Measurements from ENCODE around the gene DNAI1. TPM values are rescaled to one million over a fixed set of nuclear protein-coding genes. Genes with fewer than 3 reads are reported as not detected.

DNAI1 gene
- total and polyA plus RNA-seq, 2 of the 4 experiments (the other 2 are of a cell fraction) = not detected

DNA sequence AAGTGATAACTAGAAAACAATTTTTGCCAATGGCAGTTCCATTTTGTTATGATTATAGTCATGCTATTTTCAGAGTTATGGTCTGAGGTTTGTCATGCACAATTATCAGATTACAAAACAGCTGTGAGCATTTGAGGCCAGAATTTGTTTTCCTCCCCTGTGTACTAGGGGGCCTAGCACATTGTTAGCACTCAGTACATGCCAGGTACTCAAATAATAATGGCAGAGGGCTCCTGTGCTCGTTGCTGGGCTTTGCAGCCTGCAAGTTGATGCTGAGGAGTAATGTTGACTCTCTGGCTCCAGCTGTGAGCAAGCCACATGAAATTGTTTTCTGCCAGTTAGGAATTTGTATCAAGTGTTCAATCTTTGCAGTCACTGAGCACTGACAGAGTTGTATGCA lies 6.9 kb downstream of the DNAI1 start:
- Histone ChIP-seq H2BK5ac (ENCODE audit: low read depth, low read length, poor library complexity, severe bottlenecking) (no peak overlapping the region), H2BK20ac (ENCODE audit: low read depth, low read length) (no peak overlapping the region), H3K4me3 (ENCODE audit: insufficient read depth, low read depth, low read length) (no peak overlapping the region), H2BK15ac (ENCODE audit: low read depth, low read length) (no peak overlapping the region), H3K36me3 (ENCODE audit: control insufficient read depth, insufficient read depth, low read length) (no peaks in the 10 kb centered on the region), H3K9me1 (ENCODE audit: insufficient read depth, low read length) (no peaks in the 10 kb centered on the region), H2AK9ac (replicated peaks; ENCODE audit: low read depth, low read length, poor library complexity) (no peak overlapping the region), H3K27ac (ENCODE audit: insufficient read depth, low read length) (no peak overlapping the region), H3K18ac (ENCODE audit: low read depth, low read length) (no peak overlapping the region), H3K23ac (ENCODE audit: low read depth, low read length) (no peak overlapping the region), H3K27me3 (ENCODE audit: control insufficient read depth, insufficient read depth, low read length) (peaks cover 20% of the 10 kb centered on the region), H3K79me1 (ENCODE audit: low read depth in 1 of 2, low read length in 2 of 2) (no peaks in the 10 kb centered on the region), H4K91ac (ENCODE audit: insufficient read depth, low read depth, low read length) (no peak overlapping the region), H3K9ac (ENCODE audit: low read depth, low read length) (no peak overlapping the region), H3K14ac (replicated peaks; ENCODE audit: low read depth, low read length) (no peak overlapping the region), H3K4ac (ENCODE audit: low read depth, low read length) (no peak overlapping the region), H2AK5ac (ENCODE audit: low read depth, low read length) (no peak overlapping the region), H3K9me3 (ENCODE audit: control insufficient read depth, insufficient read depth, low read length) (no peaks in the 10 kb centered on the region), H3K4me1 (ENCODE audit: control insufficient read depth, insufficient read depth, low read length) (no peaks in the 10 kb centered on the region), H3K4me2 (ENCODE audit: low read depth, low read length) (no peak overlapping the region), H4K20me1 (ENCODE audit: insufficient read depth, low read length) (no peaks in the 10 kb centered on the region), H2BK120ac (ENCODE audit: low read depth, low read length) (no peak overlapping the region), H3K56ac (ENCODE audit: extremely low read depth, insufficient read depth, low read length) (no peak overlapping the region), H4K8ac (ENCODE audit: low read depth in 2 of 2, low read length in 2 of 2) (no peak overlapping the region), H4K5ac (ENCODE audit: low read depth, low read length) (no peak overlapping the region), H2AFZ (replicated peaks; ENCODE audit: low read length, poor library complexity) (no peak overlapping the region)
- BruUV-seq (replicated peaks) = no TSS peak
- DNase-seq (no peak), ATAC-seq (ENCODE audit: low read depth) (no peak)
- intact Hi-C loops (cut with micrococcal nuclease) = no loop called here
- ChIA-PET CTCF (no interaction called here), POLR2A (ENCODE audit: unreplicated experiment) (no interaction called here)
- in situ Hi-C loops (cut with MboI; ENCODE audit: low sequenced_read_pairs) = no loop called here
- no CpG with 5 or more reads among the region's 1 CpG for WGBS, 2 experiments (ENCODE audit: extremely low coverage in 2 of 2, insufficient read length in 1 of 2)
- dilution Hi-C loops (cut with HindIII; ENCODE audit: low sequenced_read_pairs, unreplicated experiment) = no loop called here
- TF ChIP-seq BHLHE40 (IDR thresholded peaks at IDR 0.05; ENCODE audit: low read depth, low read length) (no peak), POLR2A (IDR thresholded peaks at IDR 0.05; ENCODE audit: low read depth, low read length) (no peak)

All from IMR-90 (cell line).